HL-60 (cell line): Measurements from ENCODE around the gene NFU1.
"Not testable (repeated sequence)": the region's sequence is repeated elsewhere in the genome, so short reads cannot be mapped to it uniquely, and the experiment has no call there.

Source experiments
- DNase-seq, 2 experiments: peaks; one replicate each; pipeline ENCODE4 v3.0.0-alpha.2; 2010 to 2020; ENCODE audit warnings: low read depth in 1 of 2, low spot score in 1 of 2
- H3K27ac ChIP-seq: fragments of 250-450 bp; sonication (Bioruptor Pico); replicated peaks from 2 replicates; pipeline ENCODE4 v1.5.1; 2020; ENCODE audit warnings: mild to moderate bottlenecking, moderate library complexity
- H3K27me3 ChIP-seq: fragments of 250-450 bp; sonication (Bioruptor Pico); 2 replicates; pipeline ENCODE4 v1.5.1; 2021; ENCODE audit warnings: mild to moderate bottlenecking, moderate library complexity; ENCODE audit not compliant: insufficient read depth, poor library complexity, severe bottlenecking
- H3K4me3 ChIP-seq: replicated peaks from 2 replicates; pipeline ENCODE4 v1.5.1; 2011; ENCODE audit warnings: mild to moderate bottlenecking, control low read depth, low read length; ENCODE audit not compliant: insufficient read depth
- GABPA ChIP-seq: IDR thresholded peaks from 2 replicates; pipeline ENCODE4 v1.6.1; 2012; ENCODE audit warnings: low read depth
- POLR2AphosphoS5 ChIP-seq: IDR thresholded peaks from 2 replicates; pipeline ENCODE4 v1.6.1; 2012; ENCODE audit warnings: low read depth
- SPI1 ChIP-seq: IDR thresholded peaks from 2 replicates; pipeline ENCODE4 v1.6.1; 2012; ENCODE audit warnings: low read depth, mild to moderate bottlenecking, borderline replicate concordance
- TF ChIP-seq, protein P1 (sequence below): IDR thresholded peaks from 2 replicates; pipeline ENCODE4 v1.6.1; 2012; ENCODE audit warnings: low read depth; ENCODE audit not compliant: insufficient replicate concordance
- TF ChIP-seq, protein P2 (sequence below): IDR thresholded peaks from one replicate; pipeline ENCODE4 v1.5.1; 2011; ENCODE audit warnings: low read length, control low read depth, inconsistent platforms; ENCODE audit not compliant: insufficient read depth

The NFU1 gene

DNA sequence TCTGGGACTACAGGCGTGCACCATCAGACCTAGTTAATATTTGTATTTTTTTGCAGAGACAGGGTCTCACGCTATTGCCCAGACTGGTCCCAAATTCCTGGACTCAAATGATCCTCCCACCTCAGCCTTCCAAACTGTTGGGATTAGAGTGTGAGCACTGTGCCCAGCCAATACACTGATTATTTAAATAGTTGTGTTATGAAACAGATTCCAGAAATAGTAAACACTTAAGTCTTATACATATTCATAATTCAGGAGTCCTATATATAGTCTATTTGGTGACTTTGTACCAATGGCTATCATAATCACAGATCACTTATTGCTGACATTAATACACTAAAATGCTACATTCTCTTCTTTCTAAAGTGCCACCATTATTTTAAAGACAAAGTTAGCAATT is 12.8 kb downstream of the NFU1 start:
- no peaks in the 10 kb centered on the region for H3K27me3 ChIP-seq
- H3K4me3 ChIP-seq, result no peak overlapping the region
- DNase-seq, result no peak
- TF ChIP-seq, protein P1, sequence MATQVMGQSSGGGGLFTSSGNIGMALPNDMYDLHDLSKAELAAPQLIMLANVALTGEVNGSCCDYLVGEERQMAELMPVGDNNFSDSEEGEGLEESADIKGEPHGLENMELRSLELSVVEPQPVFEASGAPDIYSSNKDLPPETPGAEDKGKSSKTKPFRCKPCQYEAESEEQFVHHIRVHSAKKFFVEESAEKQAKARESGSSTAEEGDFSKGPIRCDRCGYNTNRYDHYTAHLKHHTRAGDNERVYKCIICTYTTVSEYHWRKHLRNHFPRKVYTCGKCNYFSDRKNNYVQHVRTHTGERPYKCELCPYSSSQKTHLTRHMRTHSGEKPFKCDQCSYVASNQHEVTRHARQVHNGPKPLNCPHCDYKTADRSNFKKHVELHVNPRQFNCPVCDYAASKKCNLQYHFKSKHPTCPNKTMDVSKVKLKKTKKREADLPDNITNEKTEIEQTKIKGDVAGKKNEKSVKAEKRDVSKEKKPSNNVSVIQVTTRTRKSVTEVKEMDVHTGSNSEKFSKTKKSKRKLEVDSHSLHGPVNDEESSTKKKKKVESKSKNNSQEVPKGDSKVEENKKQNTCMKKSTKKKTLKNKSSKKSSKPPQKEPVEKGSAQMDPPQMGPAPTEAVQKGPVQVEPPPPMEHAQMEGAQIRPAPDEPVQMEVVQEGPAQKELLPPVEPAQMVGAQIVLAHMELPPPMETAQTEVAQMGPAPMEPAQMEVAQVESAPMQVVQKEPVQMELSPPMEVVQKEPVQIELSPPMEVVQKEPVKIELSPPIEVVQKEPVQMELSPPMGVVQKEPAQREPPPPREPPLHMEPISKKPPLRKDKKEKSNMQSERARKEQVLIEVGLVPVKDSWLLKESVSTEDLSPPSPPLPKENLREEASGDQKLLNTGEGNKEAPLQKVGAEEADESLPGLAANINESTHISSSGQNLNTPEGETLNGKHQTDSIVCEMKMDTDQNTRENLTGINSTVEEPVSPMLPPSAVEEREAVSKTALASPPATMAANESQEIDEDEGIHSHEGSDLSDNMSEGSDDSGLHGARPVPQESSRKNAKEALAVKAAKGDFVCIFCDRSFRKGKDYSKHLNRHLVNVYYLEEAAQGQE, result no peak
- TF ChIP-seq POLR2AphosphoS5, result no peak
- TF ChIP-seq SPI1, result no peak
- TF ChIP-seq, protein P2, sequence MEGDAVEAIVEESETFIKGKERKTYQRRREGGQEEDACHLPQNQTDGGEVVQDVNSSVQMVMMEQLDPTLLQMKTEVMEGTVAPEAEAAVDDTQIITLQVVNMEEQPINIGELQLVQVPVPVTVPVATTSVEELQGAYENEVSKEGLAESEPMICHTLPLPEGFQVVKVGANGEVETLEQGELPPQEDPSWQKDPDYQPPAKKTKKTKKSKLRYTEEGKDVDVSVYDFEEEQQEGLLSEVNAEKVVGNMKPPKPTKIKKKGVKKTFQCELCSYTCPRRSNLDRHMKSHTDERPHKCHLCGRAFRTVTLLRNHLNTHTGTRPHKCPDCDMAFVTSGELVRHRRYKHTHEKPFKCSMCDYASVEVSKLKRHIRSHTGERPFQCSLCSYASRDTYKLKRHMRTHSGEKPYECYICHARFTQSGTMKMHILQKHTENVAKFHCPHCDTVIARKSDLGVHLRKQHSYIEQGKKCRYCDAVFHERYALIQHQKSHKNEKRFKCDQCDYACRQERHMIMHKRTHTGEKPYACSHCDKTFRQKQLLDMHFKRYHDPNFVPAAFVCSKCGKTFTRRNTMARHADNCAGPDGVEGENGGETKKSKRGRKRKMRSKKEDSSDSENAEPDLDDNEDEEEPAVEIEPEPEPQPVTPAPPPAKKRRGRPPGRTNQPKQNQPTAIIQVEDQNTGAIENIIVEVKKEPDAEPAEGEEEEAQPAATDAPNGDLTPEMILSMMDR, result no peak
- no peak for TF ChIP-seq GABPA
- no peak overlapping the region for H3K27ac ChIP-seq

DNA sequence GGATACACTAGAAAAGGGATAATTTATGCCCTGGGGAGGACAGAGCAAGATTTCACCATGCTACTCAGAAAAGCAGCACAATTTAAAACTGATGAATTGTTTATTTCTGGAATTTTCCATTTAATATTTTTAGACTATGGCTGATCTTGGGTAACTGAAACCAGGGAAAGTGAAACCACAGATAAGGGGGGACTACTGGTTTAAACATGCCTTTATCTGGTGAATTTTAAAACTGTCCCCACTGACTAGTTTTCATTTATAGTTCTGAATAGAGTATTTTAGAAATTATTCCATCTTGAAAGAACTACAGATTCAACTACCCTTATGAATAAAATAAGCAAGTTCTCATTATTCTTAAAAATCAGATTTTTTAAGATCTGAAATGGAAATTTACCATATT is 15.0 kb downstream of the NFU1 start:
- Histone ChIP-seq H3K27ac (no peak overlapping the region), H3K4me3 (no peak overlapping the region), H3K27me3 (no peaks in the 10 kb centered on the region)
- DNase-seq, result no peak
- TF ChIP-seq SPI1 (no peak), POLR2AphosphoS5 (no peak), GABPA (no peak)
- TF ChIP-seq, protein P1, result no peak
- TF ChIP-seq, protein P2, result no peak

DNA sequence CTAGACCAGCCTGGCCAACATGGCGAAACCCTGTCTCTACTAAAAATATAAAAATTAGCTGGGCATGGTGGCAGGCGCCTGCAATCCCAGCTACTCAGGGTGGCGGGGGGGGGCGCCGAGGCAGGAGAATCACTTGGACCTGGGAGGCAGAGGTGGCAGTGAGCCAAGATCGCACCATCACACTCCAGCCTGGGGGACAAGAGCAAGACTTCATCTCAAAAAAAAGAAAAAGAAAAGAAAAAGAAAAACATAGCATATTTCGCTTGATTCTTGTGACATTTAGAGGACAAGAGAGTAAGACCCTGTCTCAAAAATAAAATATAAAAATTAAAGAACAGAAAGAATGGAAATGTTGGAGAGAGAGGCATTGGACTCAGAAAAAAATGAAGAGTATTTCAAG is 18.1 kb downstream of the NFU1 start:
- not testable (repeated sequence) for H3K4me3 ChIP-seq, DNase-seq, H3K27me3 ChIP-seq, H3K27ac ChIP-seq

DNA sequence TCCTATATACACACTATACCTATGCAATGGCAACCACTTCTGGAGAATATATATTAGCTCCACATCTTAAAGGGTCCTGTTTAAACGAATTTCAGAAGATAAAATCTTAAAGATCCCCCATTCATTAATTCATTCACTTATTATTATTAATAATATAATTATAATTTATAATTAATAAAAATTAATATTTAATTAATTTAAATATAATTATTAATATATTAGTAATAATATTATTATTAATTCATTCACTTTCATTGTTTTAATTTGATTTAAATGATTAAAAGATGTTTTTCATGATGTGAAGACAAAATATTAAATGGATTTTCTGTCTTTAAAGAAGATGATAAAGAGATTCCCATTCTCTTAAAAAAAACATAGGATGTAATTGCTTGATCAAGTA is 21.1 kb downstream of the NFU1 start:
- Histone ChIP-seq H3K4me3 (no peak overlapping the region), H3K27me3 (no peaks in the 10 kb centered on the region), H3K27ac (no peak overlapping the region)
- no peak for DNase-seq
- TF ChIP-seq GABPA, result no peak
- TF ChIP-seq SPI1, result no peak
- TF ChIP-seq POLR2AphosphoS5, result no peak

DNA sequence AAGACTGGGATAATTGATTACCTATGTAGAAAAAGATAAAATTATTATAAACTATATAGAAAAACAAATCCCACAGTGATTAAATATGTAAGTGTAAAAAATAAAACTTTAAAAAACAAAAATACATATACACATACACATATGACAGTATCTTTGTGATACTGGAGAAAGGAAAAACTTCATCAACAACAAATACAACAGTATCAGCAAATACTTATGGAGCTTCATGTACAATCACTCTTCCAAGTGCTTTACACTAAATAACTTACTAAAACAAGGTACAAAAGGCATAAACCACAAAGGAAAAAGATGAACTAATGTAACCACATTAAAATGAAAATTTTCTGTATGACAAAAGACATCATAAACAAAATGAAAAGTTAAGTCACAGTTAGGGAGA is 26.1 kb downstream of the NFU1 start:
- H3K27ac ChIP-seq, result no peak overlapping the region
- DNase-seq, result no peak
- TF ChIP-seq GABPA, result no peak
- TF ChIP-seq, protein P1, result no peak
- TF ChIP-seq, protein P2, result no peak
- no peaks in the 10 kb centered on the region for H3K27me3 ChIP-seq
- no peak overlapping the region for H3K4me3 ChIP-seq
